NOMO-1 treated with dmso at 0.1 percent for 144 hours (cell line): ENCODE measurements around the gene PLG.
"Not testable (repeated sequence)": the region's sequence is repeated elsewhere in the genome, so short reads cannot be mapped to it uniquely, and the experiment has no call there.

Experiments
- DNase-seq: peaks from one replicate; lab custom pipeline; 2025; ENCODE audit not compliant: unreplicated experiment; lab: John Stamatoyannopoulos, UW

Gene PLG

GRCh38 chr6:160697826-160698225, 4.2 kb upstream of the PLG start:
- no peak for DNase-seq

- not testable (repeated sequence) for DNase-seq
Measured at GRCh38 chr6:160704688-160705087, 2.6 kb downstream of the PLG start.

GRCh38 chr6:160708993-160709392, 6.9 kb downstream of the PLG start:
- not testable (repeated sequence) for DNase-seq

GRCh38 chr6:160714731-160715316, 12.8 kb downstream of the PLG start:
- no peak for DNase-seq

GRCh38 chr6:160730911-160731310, 28.9 kb downstream of the PLG start:
- no peak for DNase-seq

GRCh38 chr6:160733050-160733646, 31.1 kb downstream of the PLG start:
- DNase-seq, result peak; percentile 4

GRCh38 chr6:160734627-160735026, 32.6 kb downstream of the PLG start:
- DNase-seq, result no peak

- no peak for DNase-seq
Measured at GRCh38 chr6:160735523-160735922, 33.5 kb downstream of the PLG start.

- no peak for DNase-seq
Measured at GRCh38 chr6:160737934-160738333, 35.9 kb downstream of the PLG start.

- DNase-seq, result no peak
Measured at GRCh38 chr6:160739955-160740354, 37.9 kb downstream of the PLG start.

GRCh38 chr6:160741012-160741411, 39.0 kb downstream of the PLG start:
- not testable (repeated sequence) for DNase-seq

- no peak for DNase-seq
Measured at GRCh38 chr6:160742090-160742489, 40.0 kb downstream of the PLG start.

GRCh38 chr6:160750276-160750689, 48.2 kb downstream of the PLG start:
- DNase-seq, result no peak

- DNase-seq, result not testable (repeated sequence)
Measured at GRCh38 chr6:160753211-160753610, 51.2 kb downstream of the PLG start.

- DNase-seq, result no peak
Measured at GRCh38 chr6:160755165-160755564, 53.1 kb downstream of the PLG start.

- no peak for DNase-seq
Measured at GRCh38 chr6:160756021-160756420, 54.0 kb downstream of the PLG start.

GRCh38 chr6:160756871-160757270, 54.8 kb downstream of the PLG start:
- no peak for DNase-seq

GRCh38 chr6:160764847-160765246, 62.8 kb downstream of the PLG start:
- DNase-seq, result no peak

GRCh38 chr6:160765412-160765811, 63.4 kb downstream of the PLG start:
- no peak for DNase-seq

- no peak for DNase-seq
Measured at GRCh38 chr6:160766657-160766988, 64.6 kb downstream of the PLG start.

- peak; percentile 18 for DNase-seq
Measured at GRCh38 chr6:160766989-160767646, 65.1 kb downstream of the PLG start.

GRCh38 chr6:160767647-160768019, 65.6 kb downstream of the PLG start:
- DNase-seq, result no peak

GRCh38 chr6:160768101-160768500, 66.1 kb downstream of the PLG start:
- no peak for DNase-seq
